SK-N-SH (cell line): ENCODE measurements around the gene CALN1.

Experiments used
- EZH2phosphoT487 ChIP-seq: fragments of 200-600 bp; sonication (generic); IDR thresholded peaks from 2 replicates; pipeline ENCODE4 v1.6.1; 2017; ENCODE audit warnings: low read depth, mixed run types, mild to moderate bottlenecking, antibody characterized with exemption, moderate library complexity, borderline replicate concordance
- GATA2 ChIP-seq: sonication (generic); formaldehyde crosslinking; IDR thresholded peaks from 2 replicates; pipeline ENCODE4 v1.5.0; 2020; ENCODE audit warnings: mild to moderate bottlenecking, missing genetic modification reagents
- NFIC ChIP-seq: IDR thresholded peaks from 2 replicates; pipeline ENCODE4 v1.4.0; 2012; ENCODE audit warnings: borderline replicate concordance
- PBX3 ChIP-seq: IDR thresholded peaks from 2 replicates; pipeline ENCODE4; 2012
- TF ChIP-seq, protein P1 (sequence below): fragments of 150-350 bp; IDR thresholded peaks from 2 replicates; pipeline ENCODE4 v1.6.1; 2017; ENCODE audit warnings: antibody characterized with exemption, low read length, low read depth, borderline replicate concordance
- TF ChIP-seq, protein P2 (sequence below): fragments of 200-600 bp; sonication (generic); IDR thresholded peaks from 2 replicates; pipeline ENCODE4 v1.6.1; 2017; ENCODE audit warnings: antibody characterized with exemption, mild to moderate bottlenecking, moderate library complexity

- TF ChIP-seq, protein P1, sequence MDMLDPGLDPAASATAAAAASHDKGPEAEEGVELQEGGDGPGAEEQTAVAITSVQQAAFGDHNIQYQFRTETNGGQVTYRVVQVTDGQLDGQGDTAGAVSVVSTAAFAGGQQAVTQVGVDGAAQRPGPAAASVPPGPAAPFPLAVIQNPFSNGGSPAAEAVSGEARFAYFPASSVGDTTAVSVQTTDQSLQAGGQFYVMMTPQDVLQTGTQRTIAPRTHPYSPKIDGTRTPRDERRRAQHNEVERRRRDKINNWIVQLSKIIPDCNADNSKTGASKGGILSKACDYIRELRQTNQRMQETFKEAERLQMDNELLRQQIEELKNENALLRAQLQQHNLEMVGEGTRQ, result no peak
- TF ChIP-seq, protein P2, sequence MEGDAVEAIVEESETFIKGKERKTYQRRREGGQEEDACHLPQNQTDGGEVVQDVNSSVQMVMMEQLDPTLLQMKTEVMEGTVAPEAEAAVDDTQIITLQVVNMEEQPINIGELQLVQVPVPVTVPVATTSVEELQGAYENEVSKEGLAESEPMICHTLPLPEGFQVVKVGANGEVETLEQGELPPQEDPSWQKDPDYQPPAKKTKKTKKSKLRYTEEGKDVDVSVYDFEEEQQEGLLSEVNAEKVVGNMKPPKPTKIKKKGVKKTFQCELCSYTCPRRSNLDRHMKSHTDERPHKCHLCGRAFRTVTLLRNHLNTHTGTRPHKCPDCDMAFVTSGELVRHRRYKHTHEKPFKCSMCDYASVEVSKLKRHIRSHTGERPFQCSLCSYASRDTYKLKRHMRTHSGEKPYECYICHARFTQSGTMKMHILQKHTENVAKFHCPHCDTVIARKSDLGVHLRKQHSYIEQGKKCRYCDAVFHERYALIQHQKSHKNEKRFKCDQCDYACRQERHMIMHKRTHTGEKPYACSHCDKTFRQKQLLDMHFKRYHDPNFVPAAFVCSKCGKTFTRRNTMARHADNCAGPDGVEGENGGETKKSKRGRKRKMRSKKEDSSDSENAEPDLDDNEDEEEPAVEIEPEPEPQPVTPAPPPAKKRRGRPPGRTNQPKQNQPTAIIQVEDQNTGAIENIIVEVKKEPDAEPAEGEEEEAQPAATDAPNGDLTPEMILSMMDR, result no peak
- TF ChIP-seq PBX3 (no peak), GATA2 (no peak), NFIC (no peak), EZH2phosphoT487 (no peak)
Observed at GRCh38 chr7:71972534-71972933, 439.6 kb downstream of the CALN1 start.
